T-cell (primary cell): ENCODE measurements around the gene NXPH2. TPM values are rescaled to one million over a fixed set of nuclear protein-coding genes. Genes with fewer than 3 reads are reported as not detected.

ENCODE experiments used
- ATAC-seq, 4 experiments: fragments of 200-7000 bp in 3 of 4; fragments of 150-1000 bp in 1 of 4; cut with Tn5 transposase; replicated peaks in 1 of 4; 1 replicate in 3 of 4; 2 replicates in 1 of 4; pipeline ENCODE4 v1.10.0; 2021; ENCODE audit warnings: moderate library complexity in 3 of 4, mild to moderate bottlenecking in 2 of 4, moderate number of reproducible peaks in 1 of 4
- CTCF ChIA-PET, 2 donors: fragments of 300-600 bp; sonication (Branson Sonifier 250); formaldehyde crosslinking; loops; one replicate each; lab custom pipeline; 2022; ENCODE audit warnings: antibody characterized with exemption in 2 of 2; lab: Charles Lee
- POLR2A ChIA-PET, 2 donors: fragments of 300-600 bp; sonication (Branson Sonifier 250); formaldehyde crosslinking; loops; one replicate each; lab custom pipeline; 2022; ENCODE audit warnings: antibody characterized with exemption in 2 of 2; lab: Charles Lee
- DNase-seq, 35 experiments: peaks; one replicate each; pipeline versions ENCODE4 v3.0.0 to v3.0.0-alpha.2; 2013 to 2023
- H3K27ac ChIP-seq: one replicate; pipeline ENCODE4 v1.5.1; 2013; ENCODE audit warnings: low read length
- H3K27me3 ChIP-seq, 2 experiments: replicated peaks in 1 of 2; 1 replicate in 1 of 2; 2 replicates in 1 of 2; pipeline versions ENCODE4 v1.6.1 to v1.7.0; 2013; ENCODE audit warnings: low read length in 1 of 2, mixed read lengths in 1 of 2; ENCODE audit not compliant: control insufficient read depth in 2 of 2, insufficient read depth in 2 of 2; ENCODE audit errors: extremely low read depth in 1 of 2
- H3K36me3 ChIP-seq, 2 donors: 1 replicate in 1 of 2; 2 replicates in 1 of 2; pipeline versions ENCODE4 v1.6.1 to v1.7.0; 2013; ENCODE audit warnings: low read length in 1 of 2; ENCODE audit not compliant: control insufficient read depth in 2 of 2, insufficient read depth in 1 of 2; ENCODE audit errors: extremely low read depth in 1 of 2
- H3K4me1 ChIP-seq, 2 experiments: 1 replicate in 1 of 2; 2 replicates in 1 of 2; pipeline versions ENCODE4 v1.6.1 to v1.7.0; 2013; ENCODE audit warnings: low read length in 2 of 2, mixed read lengths in 1 of 2; ENCODE audit not compliant: insufficient read depth in 2 of 2, control insufficient read depth in 1 of 2; ENCODE audit errors: extremely low read depth in 1 of 2
- H3K4me3 ChIP-seq, 2 donors: 1 replicate in 1 of 2; 2 replicates in 1 of 2; pipeline versions ENCODE4 v1.5.1 to v1.7.0; 2013; ENCODE audit warnings: mild to moderate bottlenecking in 2 of 2, low read length in 1 of 2, moderate library complexity in 1 of 2; ENCODE audit not compliant: control insufficient read depth in 1 of 2; ENCODE audit errors: extremely low read depth in 1 of 2
- H3K9me3 ChIP-seq: 2 replicates; pipeline ENCODE4 v1.7.0; 2013
- H3K27ac Mint-ChIP-seq, 2 donors: one replicate each; pipeline ENCODE4 v1.8.0; 2020 to 2021; ENCODE audit warnings: mild to moderate bottlenecking in 2 of 2, mixed read lengths in 2 of 2
- H3K27me3 Mint-ChIP-seq, 2 donors: one replicate each; pipeline ENCODE4 v1.8.0; 2021 to 2022; ENCODE audit warnings: mixed read lengths in 2 of 2
- H3K36me3 Mint-ChIP-seq: one replicate; pipeline ENCODE4 v1.8.0; 2021; ENCODE audit warnings: mixed read lengths
- H3K4me1 Mint-ChIP-seq, 3 donors: one replicate each; pipeline ENCODE4 v1.8.0; 2020 to 2022; ENCODE audit warnings: mixed read lengths in 3 of 3, mild to moderate bottlenecking in 1 of 3
- H3K4me3 Mint-ChIP-seq, 3 donors: one replicate each; pipeline ENCODE4 v1.8.0; 2020 to 2022; ENCODE audit warnings: mild to moderate bottlenecking in 3 of 3, mixed read lengths in 3 of 3, moderate library complexity in 3 of 3
- H3K9me3 Mint-ChIP-seq, 3 donors: one replicate each; pipeline ENCODE4 v1.8.0; 2020 to 2022; ENCODE audit warnings: mixed read lengths in 3 of 3
- WGBS: methylation state at CpG from one replicate; pipeline ENCODE4 v1.1.5; 2013; ENCODE audit warnings: missing lambda C conversion rate; ENCODE audit not compliant: insufficient coverage; 5-methylcytosine and 5-hydroxymethylcytosine counted together
- total RNA-seq, 35 experiments: library from RNA in 6 of 35; stranded (reverse) in 6 of 35; fragments of 120-200 nt in 1 of 35; gene quantifications; one replicate each; pipeline versions ENCODE4 v1.2.1 to v1.2.4 and lab custom pipeline; 2013 to 2026

NXPH2 gene
- total RNA-seq, 5 donors from 2014 or later (not counting 1 experiment from before 2014, with no cell fraction given) = not detected

DNA sequence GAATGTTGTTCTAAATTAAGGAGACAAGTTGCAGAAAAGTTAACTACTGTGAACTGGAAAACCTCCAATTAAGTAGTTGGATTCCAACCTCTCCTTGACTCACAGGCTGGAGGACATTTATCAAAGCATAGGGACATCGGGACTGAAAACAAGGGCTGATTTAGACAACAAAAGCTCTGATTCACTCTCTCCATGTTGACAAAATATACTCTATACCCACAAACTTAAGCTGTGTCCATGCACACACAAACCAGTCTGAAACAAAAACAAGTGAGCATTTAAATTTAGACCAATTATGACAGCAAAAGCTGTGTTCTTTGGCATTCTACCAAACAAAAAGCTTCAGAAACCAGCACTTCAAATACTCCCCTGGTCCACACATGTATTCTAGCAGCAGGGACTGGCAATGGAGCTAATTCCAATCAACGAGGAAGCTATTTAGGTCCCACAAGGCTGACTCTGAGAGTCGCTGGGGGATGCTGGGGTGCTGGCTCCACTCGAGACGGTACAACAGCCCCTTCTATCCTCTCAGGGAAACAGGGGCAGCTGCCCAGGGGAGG, 71.4 kb downstream of the NXPH2 start:
- no peak for DNase-seq

DNA sequence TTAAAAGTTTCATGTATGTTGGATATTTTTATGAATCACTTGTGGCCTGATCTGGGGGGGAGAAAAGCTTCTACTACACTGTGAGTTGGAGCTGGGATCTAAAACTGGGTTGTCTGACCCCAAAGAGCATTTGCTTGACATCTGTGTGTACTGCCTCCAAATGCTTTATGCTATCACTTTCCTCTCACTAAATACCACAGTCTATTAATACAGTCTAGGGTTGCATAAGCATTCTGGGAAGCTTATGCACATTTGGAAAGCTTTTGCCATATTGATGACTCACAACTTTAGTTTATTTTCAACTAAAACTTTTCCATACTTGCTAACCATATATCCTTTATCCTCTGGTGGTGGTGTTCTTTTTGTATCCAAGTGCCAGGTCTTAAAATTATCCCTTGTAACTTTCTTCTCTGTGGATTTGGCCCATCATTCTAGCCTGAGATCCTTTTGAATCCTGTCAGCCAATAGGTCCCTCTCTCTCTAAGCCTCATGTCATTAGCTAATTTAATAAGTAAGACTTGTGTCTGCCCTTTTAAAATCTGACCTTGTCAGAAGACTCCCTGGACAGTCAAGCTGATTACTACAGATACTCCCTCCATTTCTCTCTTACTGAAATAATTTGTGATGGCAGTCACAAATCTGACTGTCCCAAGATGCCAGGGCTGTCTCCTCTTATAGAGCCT, 72.7 kb downstream of the NXPH2 start:
- POLR2A ChIA-PET = no interaction called here

More for the DNA sequence above, 71.4 kb downstream of the NXPH2 start:
- Histone ChIP-seq H3K4me1 (no peaks in the 10 kb centered on the region), H3K27me3 (no peaks in the 10 kb centered on the region), H3K36me3 (no peaks in the 10 kb centered on the region), H3K9me3 (no peaks in the 10 kb centered on the region), H3K27ac (no peak overlapping the region), H3K4me3 (no peak overlapping the region)
- H3K4me1 Mint-ChIP-seq = no peaks in the 10 kb centered on the region
- ChIA-PET POLR2A (no interaction called here), CTCF (no interaction called here)
- no peaks in the 10 kb centered on the region for H3K36me3 Mint-ChIP-seq
- H3K4me3 Mint-ChIP-seq = no peak overlapping the region
- 77% methylated on average over 5 of the region's 5 CpGs for WGBS
- H3K9me3 Mint-ChIP-seq = peaks cover 0 to 3% (median 0%) of the 10 kb centered on the region in 3 donors
- no peak overlapping the region for H3K27ac Mint-ChIP-seq
- no peak for ATAC-seq
- peaks cover 0 to 5% of the 10 kb centered on the region in 2 donors for H3K27me3 Mint-ChIP-seq

DNA sequence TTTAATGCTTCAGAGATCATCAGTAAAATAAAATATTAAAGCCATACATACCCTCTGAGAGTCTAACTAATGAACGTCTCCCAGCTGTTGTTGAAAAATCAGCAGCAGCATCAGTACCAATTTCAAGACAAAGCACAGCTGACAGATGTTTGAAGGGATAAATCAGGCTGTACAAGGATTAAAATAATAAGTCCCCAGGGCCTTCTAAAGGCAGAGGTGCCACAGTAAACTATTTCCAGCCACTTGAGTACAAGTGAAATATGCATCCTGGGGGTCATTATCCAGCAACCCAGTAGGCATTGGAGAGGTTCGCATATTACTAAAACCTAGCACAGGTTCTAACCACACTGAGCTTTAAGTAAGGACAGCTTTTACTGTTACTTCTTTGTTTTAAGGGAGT, 76.9 kb downstream of the NXPH2 start:
- ChIA-PET POLR2A (no interaction called here), CTCF (interaction anchor here in 1 of 2 donors (0.6 kb wide), 1 partner anchor 19 kb away, joined by 3 read pairs; no protein-coding TSS in a partner anchor)
- DNase-seq (no peak), ATAC-seq (no peak)
- no peaks in the 10 kb centered on the region for H3K9me3 Mint-ChIP-seq
- H3K4me1 Mint-ChIP-seq = no peaks in the 10 kb centered on the region
- no peaks in the 10 kb centered on the region for H3K36me3 ChIP-seq
- no peaks in the 10 kb centered on the region for H3K27me3 ChIP-seq
- no peaks in the 10 kb centered on the region for H3K27me3 Mint-ChIP-seq
- no peaks in the 10 kb centered on the region for H3K9me3 ChIP-seq
- no CpG with 5 or more reads among the region's 2 CpGs for WGBS
- H3K27ac ChIP-seq = no peak overlapping the region
- no peaks in the 10 kb centered on the region for H3K4me1 ChIP-seq
- H3K27ac Mint-ChIP-seq = no peak overlapping the region
- H3K4me3 Mint-ChIP-seq = no peak overlapping the region
- no peaks in the 10 kb centered on the region for H3K36me3 Mint-ChIP-seq
- H3K4me3 ChIP-seq = no peak overlapping the region

More for the DNA sequence above, 72.7 kb downstream of the NXPH2 start:
- H3K4me1 Mint-ChIP-seq = no peaks in the 10 kb centered on the region
- H3K4me3 Mint-ChIP-seq = no peak overlapping the region
- Histone ChIP-seq H3K27me3 (no peaks in the 10 kb centered on the region), H3K9me3 (no peaks in the 10 kb centered on the region), H3K36me3 (no peaks in the 10 kb centered on the region), H3K27ac (no peak overlapping the region), H3K4me3 (no peak overlapping the region), H3K4me1 (no peaks in the 10 kb centered on the region)
- H3K27me3 Mint-ChIP-seq = peaks cover 0 to 3% of the 10 kb centered on the region in 2 donors
- peaks cover 0 to 3% (median 0%) of the 10 kb centered on the region in 3 donors for H3K9me3 Mint-ChIP-seq
- ATAC-seq = no peak
- no peaks in the 10 kb centered on the region for H3K36me3 Mint-ChIP-seq
- no peak for DNase-seq
- CTCF ChIA-PET = no interaction called here
- no peak overlapping the region for H3K27ac Mint-ChIP-seq

DNA sequence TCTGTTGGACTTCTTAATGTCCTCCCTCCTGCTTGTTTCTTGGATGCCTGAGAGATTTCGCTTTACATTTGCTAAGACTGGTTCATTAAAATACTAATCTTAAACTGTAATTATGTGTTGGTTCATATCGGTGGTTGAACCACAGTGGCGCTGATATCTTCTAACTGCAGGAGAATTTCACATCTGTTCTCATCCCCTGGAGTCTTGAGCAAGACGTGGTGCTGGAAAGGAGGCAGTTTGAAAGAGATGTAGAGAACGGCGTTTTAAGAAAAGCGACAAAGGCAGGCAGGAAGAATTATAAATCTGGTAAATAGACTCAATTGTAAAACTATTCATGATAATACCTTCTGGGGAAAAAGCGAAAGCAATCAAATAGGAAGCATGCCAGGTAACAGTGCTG, 79.5 kb downstream of the NXPH2 start:
- Mint-ChIP-seq H3K27ac (no peak overlapping the region), H3K4me3 (no peak overlapping the region), H3K36me3 (no peaks in the 10 kb centered on the region), H3K27me3 (no peaks in the 10 kb centered on the region), H3K9me3 (no peaks in the 10 kb centered on the region), H3K4me1 (no peaks in the 10 kb centered on the region)
- 100% methylated on average over 1 of the region's 8 CpGs for WGBS
- H3K4me3 ChIP-seq = no peak overlapping the region
- ChIA-PET CTCF (no interaction called here), POLR2A (no interaction called here)
- no peaks in the 10 kb centered on the region for H3K9me3 ChIP-seq
- H3K36me3 ChIP-seq = no peaks in the 10 kb centered on the region
- H3K4me1 ChIP-seq = no peaks in the 10 kb centered on the region
- H3K27me3 ChIP-seq = no peaks in the 10 kb centered on the region
- no peak overlapping the region for H3K27ac ChIP-seq
- DNase-seq (no peak), ATAC-seq (no peak)

DNA sequence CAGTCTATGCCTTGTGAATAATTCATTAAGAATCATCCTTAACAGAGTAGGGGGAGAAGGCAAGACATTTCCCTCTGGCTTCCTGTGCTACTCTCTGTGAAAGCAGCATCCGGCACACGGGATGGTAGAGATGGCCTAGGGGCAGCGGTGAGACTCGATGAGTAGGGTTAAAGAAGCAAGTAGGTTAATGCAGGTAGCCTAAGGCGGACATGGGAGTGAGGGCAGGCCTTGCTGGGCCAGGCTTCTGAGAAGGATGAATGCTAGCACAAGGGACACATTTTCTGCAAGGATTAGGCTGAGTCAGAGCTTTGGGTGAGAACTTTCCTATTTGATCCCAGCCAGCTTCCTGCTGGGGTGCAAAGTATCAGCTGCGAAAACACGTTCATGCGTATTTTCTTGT, 80.8 kb downstream of the NXPH2 start:
- no peak overlapping the region for H3K27ac Mint-ChIP-seq
- no peaks in the 10 kb centered on the region for H3K4me1 Mint-ChIP-seq
- H3K4me3 ChIP-seq = no peak overlapping the region
- no peaks in the 10 kb centered on the region for H3K27me3 ChIP-seq
- H3K36me3 Mint-ChIP-seq = no peaks in the 10 kb centered on the region
- DNase-seq = no peak
- H3K27ac ChIP-seq = no peak overlapping the region
- H3K27me3 Mint-ChIP-seq = no peaks in the 10 kb centered on the region
- WGBS = 76% methylated on average over 5 of the region's 8 CpGs
- CTCF ChIA-PET = no interaction called here
- no peak for ATAC-seq
- no peaks in the 10 kb centered on the region for H3K9me3 ChIP-seq
- H3K4me1 ChIP-seq = no peaks in the 10 kb centered on the region
- POLR2A ChIA-PET = no interaction called here
- H3K36me3 ChIP-seq = no peaks in the 10 kb centered on the region
- H3K9me3 Mint-ChIP-seq = no peaks in the 10 kb centered on the region
- no peak overlapping the region for H3K4me3 Mint-ChIP-seq

DNA sequence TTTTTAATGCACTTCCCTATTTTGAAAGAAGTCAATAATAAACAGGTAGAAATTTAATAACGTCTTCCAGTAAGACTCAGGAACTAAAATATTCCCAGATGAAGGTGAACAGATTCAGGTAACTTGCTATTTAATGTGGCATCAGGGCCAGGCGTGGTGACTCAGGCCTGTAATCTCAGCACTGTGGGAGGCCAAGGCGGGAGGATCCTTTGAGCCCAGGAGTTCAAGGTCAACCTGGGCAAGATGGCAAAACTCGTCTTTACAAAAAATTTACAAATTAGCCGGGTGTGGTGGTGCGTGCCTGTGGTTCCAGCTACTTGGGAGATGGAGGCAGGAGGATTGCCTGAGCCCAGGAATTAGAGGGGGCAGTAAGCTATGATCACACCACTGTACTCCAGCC, 81.8 kb downstream of the NXPH2 start:
- Histone ChIP-seq H3K27me3 (no peaks in the 10 kb centered on the region), H3K27ac (no peak overlapping the region), H3K4me3 (no peak overlapping the region), H3K36me3 (no peaks in the 10 kb centered on the region), H3K9me3 (no peaks in the 10 kb centered on the region), H3K4me1 (no peaks in the 10 kb centered on the region)
- CTCF ChIA-PET = no interaction called here
- H3K27ac Mint-ChIP-seq = no peak overlapping the region
- ATAC-seq (no peak), DNase-seq (no peak)
- 82% methylated on average over 5 of the region's 6 CpGs for WGBS
- no peaks in the 10 kb centered on the region for H3K36me3 Mint-ChIP-seq
- no peaks in the 10 kb centered on the region for H3K4me1 Mint-ChIP-seq
- no peaks in the 10 kb centered on the region for H3K27me3 Mint-ChIP-seq
- POLR2A ChIA-PET = no interaction called here
- no peaks in the 10 kb centered on the region for H3K9me3 Mint-ChIP-seq
- no peak overlapping the region for H3K4me3 Mint-ChIP-seq
